ENCODE results near the gene AP1S1.

AP1S1 gene

GRCh38 chr7:101159696-101160674 lies 5.7 kb downstream of the AP1S1 start:
- no peak for DNase-seq (ENCODE audit: low read depth)

GRCh38 chr7:101160910-101161309 lies 6.6 kb downstream of the AP1S1 start:
- no peak for DNase-seq (ENCODE audit: low read depth)

GRCh38 chr7:101161692-101162471 lies 7.6 kb downstream of the AP1S1 start:
- no peak for DNase-seq (ENCODE audit: low read depth)

- no peak for DNase-seq (ENCODE audit: low read depth)
These were observed 8.4 kb downstream of the AP1S1 start for GRCh38 chr7:101162551-101163278.

GRCh38 chr7:101163279-101164070 lies 9.2 kb downstream of the AP1S1 start:
- no peak for DNase-seq (ENCODE audit: low read depth)

GRCh38 chr7:101164071-101164840 lies 10.0 kb downstream of the AP1S1 start:
- DNase-seq (ENCODE audit: low read depth), result no peak

- no peak for DNase-seq (ENCODE audit: low read depth)
These were observed 11.0 kb downstream of the AP1S1 start, which contains the start of gene VGF for GRCh38 chr7:101165075-101165957. Gene VGF (minus strand): TSS chr7:101165569. CDS start chr7:101164843, 726 bp downstream.

GRCh38 chr7:101165958-101166647 lies 11.8 kb downstream of the AP1S1 start:
- no peak for DNase-seq (ENCODE audit: low read depth)

GRCh38 chr7:101166648-101166908 lies 12.3 kb downstream of the AP1S1 start:
- DNase-seq (ENCODE audit: low read depth), result no peak

- no peak for DNase-seq (ENCODE audit: low read depth)
These were observed 12.8 kb downstream of the AP1S1 start for GRCh38 chr7:101166909-101167644.

- DNase-seq (ENCODE audit: low read depth), result no peak
These were observed 13.6 kb downstream of the AP1S1 start for GRCh38 chr7:101167645-101168411.

GRCh38 chr7:101168412-101169049 lies 14.3 kb downstream of the AP1S1 start:
- no peak for DNase-seq (ENCODE audit: low read depth)

GRCh38 chr7:101169110-101169837 lies 15.0 kb downstream of the AP1S1 start:
- DNase-seq (ENCODE audit: low read depth), result no peak

GRCh38 chr7:101169838-101170551 lies 15.7 kb downstream of the AP1S1 start:
- no peak for DNase-seq (ENCODE audit: low read depth)

- DNase-seq (ENCODE audit: low read depth), result no peak
These were observed 16.6 kb downstream of the AP1S1 start for GRCh38 chr7:101170617-101171441.

All from HS-5 (cell line).